ENCODE data around the gene SMAD5. TPM values are rescaled to one million over a fixed set of nuclear protein-coding genes. Genes with fewer than 3 reads are reported as not detected.

Gene SMAD5
- total RNA-seq, 2 donors from 2014 or later, result 97.8 to 105 TPM

- H3K9me3 ChIP-seq (ENCODE audit: control insufficient read depth, low read length), result no peaks in the 10 kb centered on the region
- Mint-ChIP-seq H3K36me3 (ENCODE audit: low read depth) (peaks cover 56% of the 10 kb centered on the region), H3K9me3 (no peaks in the 10 kb centered on the region), H3K4me1 (peaks cover 3% of the 10 kb centered on the region), H3K27me3 (ENCODE audit: insufficient read depth) (no peaks in the 10 kb centered on the region), H3K27ac (no peak overlapping the region), H3K4me3 (no peak overlapping the region)
- no peak overlapping the region for H3K27ac ChIP-seq (ENCODE audit: low read depth, low read length)
- H3K27me3 ChIP-seq (ENCODE audit: control insufficient read depth, insufficient read depth, low read length, poor library complexity, severe bottlenecking), result no peaks in the 10 kb centered on the region
- TF ChIP-seq CTCF (conservative IDR thresholded peaks at IDR 0.05), result peak; percentile 88
- WGBS, 2 experiments (ENCODE audit: insufficient coverage in 1 of 2, insufficient read length in 1 of 2), result 89 to 95% methylated on average over 1 to 2 of the region's 2 CpGs
- no peak for DNase-seq
- no peak overlapping the region for H3K4me3 ChIP-seq (ENCODE audit: low read length)
- H3K36me3 ChIP-seq (ENCODE audit: control insufficient read depth, insufficient read depth, low read length), result peaks cover 81% of the 10 kb centered on the region
- no peaks in the 10 kb centered on the region for H3K4me1 ChIP-seq (ENCODE audit: control insufficient read depth, insufficient read depth, low read length)
- no peak overlapping the region for H3K9ac ChIP-seq (ENCODE audit: extremely low read depth, low read length, poor library complexity, severe bottlenecking)
Measured at GRCh38 chr5:136174021-136174659, 41.5 kb downstream of the SMAD5 start.

GRCh38 chr5:136182618-136183017 is 50.0 kb downstream of the SMAD5 start:
- Mint-ChIP-seq H3K9me3 (no peaks in the 10 kb centered on the region), H3K36me3 (ENCODE audit: low read depth) (peaks cover 35% of the 10 kb centered on the region), H3K4me1 (no peaks in the 10 kb centered on the region), H3K4me3 (no peak overlapping the region), H3K27ac (no peak overlapping the region), H3K27me3 (ENCODE audit: insufficient read depth) (peaks cover under 1% of the 10 kb centered on the region)
- WGBS, 2 experiments (ENCODE audit: insufficient coverage in 1 of 2, insufficient read length in 1 of 2), result 94% methylated on average over 1 of the region's 1 CpG; no CpG with 5 or more reads in 1 of the 2 experiments
- Histone ChIP-seq H3K4me1 (ENCODE audit: control insufficient read depth, insufficient read depth, low read length) (no peaks in the 10 kb centered on the region), H3K36me3 (ENCODE audit: control insufficient read depth, insufficient read depth, low read length) (peaks cover 70% of the 10 kb centered on the region), H3K9me3 (ENCODE audit: control insufficient read depth, low read length) (no peaks in the 10 kb centered on the region), H3K27me3 (ENCODE audit: control insufficient read depth, insufficient read depth, low read length, poor library complexity, severe bottlenecking) (no peaks in the 10 kb centered on the region), H3K9ac (ENCODE audit: extremely low read depth, low read length, poor library complexity, severe bottlenecking) (no peak overlapping the region), H3K27ac (ENCODE audit: low read depth, low read length) (no peak overlapping the region), H3K4me3 (ENCODE audit: low read length) (no peak overlapping the region)
- TF ChIP-seq CTCF (conservative IDR thresholded peaks at IDR 0.05), result no peak
- no peak for DNase-seq

GRCh38 chr5:136185974-136186665 is 53.5 kb downstream of the SMAD5 start:
- H3K27me3 Mint-ChIP-seq (ENCODE audit: insufficient read depth), result peaks cover 25% of the 10 kb centered on the region
- H3K4me1 Mint-ChIP-seq, result peaks cover 3% of the 10 kb centered on the region
- Histone ChIP-seq H3K9me3 (ENCODE audit: control insufficient read depth, low read length) (no peaks in the 10 kb centered on the region), H3K9ac (ENCODE audit: extremely low read depth, low read length, poor library complexity, severe bottlenecking) (no peak overlapping the region), H3K27me3 (ENCODE audit: control insufficient read depth, insufficient read depth, low read length, poor library complexity, severe bottlenecking) (peaks cover 17% of the 10 kb centered on the region), H3K36me3 (ENCODE audit: control insufficient read depth, insufficient read depth, low read length) (peaks cover 47% of the 10 kb centered on the region), H3K4me1 (ENCODE audit: control insufficient read depth, insufficient read depth, low read length) (no peaks in the 10 kb centered on the region), H3K4me3 (ENCODE audit: low read length) (no peak overlapping the region), H3K27ac (ENCODE audit: low read depth, low read length) (no peak overlapping the region)
- no peak for TF ChIP-seq CTCF (conservative IDR thresholded peaks at IDR 0.05)
- 95 to 99% methylated on average over 3 to 5 of the region's 5 CpGs for WGBS, 2 experiments (ENCODE audit: insufficient coverage in 1 of 2, insufficient read length in 1 of 2)
- no peak for DNase-seq
- H3K27ac Mint-ChIP-seq, result no peak overlapping the region
- H3K36me3 Mint-ChIP-seq (ENCODE audit: low read depth), result peaks cover 40% of the 10 kb centered on the region
- no peak overlapping the region for H3K4me3 Mint-ChIP-seq
- H3K9me3 Mint-ChIP-seq, result no peaks in the 10 kb centered on the region

Data from endodermal cell (in vitro differentiated cells).